ENCODE measurements around the gene CHST9.

- TF ChIP-seq CTCF (IDR thresholded peaks at IDR 0.05) (no peak), EP300 (IDR thresholded peaks at IDR 0.05; ENCODE audit: low read depth) (no peak)
Measured at GRCh38 chr18:27121108-27121507, 64.0 kb downstream of the CHST9 start.

Measured in transverse colon (tissue), 3 donors.